HG02981 (cell line): Measurements from ENCODE around the gene PRND.

Source experiments
- ATAC-seq: cut with Tn5 transposase; IDR thresholded peaks from one replicate; pipeline ENCODE4 v1.9.1; 2021; ENCODE audit warnings: mild to moderate bottlenecking, moderate library complexity; ENCODE audit not compliant: unreplicated experiment

PRND gene

DNA sequence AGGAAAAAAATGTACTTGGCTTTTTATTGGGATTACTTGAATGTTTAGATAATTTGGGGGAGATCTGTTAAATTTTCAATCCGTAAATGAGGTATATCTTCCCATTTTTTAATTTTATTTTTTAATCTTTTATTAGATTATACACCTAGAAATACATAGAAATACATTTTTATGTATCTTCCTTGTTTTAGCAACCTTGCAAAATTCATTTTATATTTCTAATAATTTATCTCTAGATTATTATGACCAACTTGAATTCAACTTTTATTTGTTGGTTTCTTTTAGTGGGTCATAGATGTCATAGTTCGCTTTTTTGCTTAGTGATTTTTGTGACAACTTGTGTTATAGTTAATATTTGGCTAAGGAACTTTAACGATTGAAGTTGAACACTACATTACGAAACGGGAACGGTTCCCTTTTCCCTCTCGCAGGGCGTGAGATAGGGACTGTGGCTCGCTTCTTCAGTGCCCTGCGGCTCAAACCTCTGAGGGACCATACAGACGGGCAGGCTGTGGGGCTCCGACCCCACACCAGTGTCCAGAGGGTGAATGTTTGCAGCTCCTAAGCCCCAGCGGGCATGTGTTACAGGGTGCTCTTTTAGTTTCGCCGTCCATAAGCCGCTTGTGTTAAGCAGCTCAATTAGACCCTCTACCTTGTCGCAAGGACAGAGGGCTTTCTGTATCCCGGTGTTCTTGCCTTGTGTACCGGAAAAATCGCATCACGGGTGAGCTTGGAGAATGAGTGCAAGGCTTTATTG is 53.8 kb downstream of the PRND start:
- no peak for ATAC-seq

DNA sequence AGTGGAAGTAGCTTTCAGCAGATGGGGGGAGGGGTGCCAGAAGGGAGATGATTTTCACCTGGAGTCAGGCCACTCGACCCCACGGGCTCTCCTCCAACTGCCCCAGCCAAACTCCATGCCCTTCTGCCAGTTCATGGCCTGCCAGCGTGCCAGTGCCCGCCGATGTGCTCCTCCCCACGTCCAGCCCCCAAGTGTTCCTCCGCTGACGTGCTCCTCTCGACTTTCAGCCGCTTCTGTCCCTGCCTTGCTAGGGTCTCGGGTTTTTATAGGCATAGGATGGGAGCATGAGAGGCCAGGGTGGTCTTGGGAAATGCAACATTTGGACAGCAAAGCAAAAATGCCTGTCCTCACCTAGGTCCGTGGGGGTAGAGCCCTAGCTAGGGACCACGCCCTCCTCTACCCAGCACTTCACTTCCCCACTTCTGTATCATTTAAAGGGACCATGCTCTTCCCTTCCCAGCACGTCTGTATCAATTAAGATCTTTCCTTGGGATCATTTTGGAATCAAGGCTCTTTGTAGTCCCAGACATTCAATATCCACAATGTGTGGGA is 54.4 kb downstream of the PRND start:
- no peak for ATAC-seq
